Stimulated activated CD4-positive, alpha-beta T cell treated with anti-CD3 and anti-CD28 coated beads, Interleukin-1b, Interleukin-23, amount 100 ng/mL, for 4 hours (primary cell): ENCODE data around the gene RPS27.

Experiments used
- DNase-seq, 2 donors: peaks; one replicate each; pipeline ENCODE4 v3.0.0-alpha.2; 2020; ENCODE audit warnings: low read depth in 2 of 2

RPS27 gene

GRCh38 chr1:153990468-153991150 is at the start of gene RPS27:
TSS of gene RPS27 (plus strand) at chr1:153990762. CDS start at chr1:153990797, 35 bp downstream.
- DNase-seq, result peak; percentile 57 to 86

- no peak for DNase-seq
Measured at GRCh38 chr1:153941826-153942725, 48.5 kb upstream of the RPS27 start.

- DNase-seq, result no peak
Measured at GRCh38 chr1:153942766-153943549, 47.6 kb upstream of the RPS27 start.

- no peak for DNase-seq
Measured at GRCh38 chr1:153944005-153944826, 46.3 kb upstream of the RPS27 start.

GRCh38 chr1:153944827-153945117 is 45.8 kb upstream of the RPS27 start:
- DNase-seq, result no peak

GRCh38 chr1:153945131-153945794 is 45.3 kb upstream of the RPS27 start:
- peak; percentile 53 to 56 for DNase-seq

- peak; percentile 41 to 62 for DNase-seq
Measured at GRCh38 chr1:153945795-153946621, 44.6 kb upstream of the RPS27 start.

- peak; percentile 63 to 72 for DNase-seq
Measured at GRCh38 chr1:153946622-153947241, 43.8 kb upstream of the RPS27 start, which contains the start of gene DENND4B. TSS of gene DENND4B (minus strand) at chr1:153946718. CDS start at chr1:153944374, 2,344 bp downstream.

- no peak for DNase-seq
Measured at GRCh38 chr1:153951183-153951582, 39.4 kb upstream of the RPS27 start.

GRCh38 chr1:153951801-153952200 is 38.8 kb upstream of the RPS27 start:
- no peak for DNase-seq

- no peak for DNase-seq
Measured at GRCh38 chr1:153953859-153954365, 36.6 kb upstream of the RPS27 start.

- no peak for DNase-seq
Measured at GRCh38 chr1:153954826-153955225, 35.7 kb upstream of the RPS27 start.

- no peak for DNase-seq
Measured at GRCh38 chr1:153956997-153957715, 33.4 kb upstream of the RPS27 start.

GRCh38 chr1:153957744-153958110 is 32.8 kb upstream of the RPS27 start:
- no peak for DNase-seq

- peak; percentile 94 to 95 for DNase-seq
Measured at GRCh38 chr1:153958111-153958960, 32.2 kb upstream of the RPS27 start, which contains the start of gene CRTC2. TSS of gene CRTC2 (minus strand) at chr1:153958612. CDS start at chr1:153958497, 115 bp downstream.

GRCh38 chr1:153958961-153959260 is 31.7 kb upstream of the RPS27 start:
- no peak for DNase-seq

GRCh38 chr1:153959454-153959853 is 31.1 kb upstream of the RPS27 start:
- no peak for DNase-seq

GRCh38 chr1:153960206-153960605 is 30.4 kb upstream of the RPS27 start:
- no peak for DNase-seq
